Neural crest cell (in vitro differentiated cells): ENCODE results near the gene SEMA3A. TPM values are rescaled to one million over a fixed set of nuclear protein-coding genes. Genes with fewer than 3 reads are reported as not detected.
"Not testable (repeated sequence)": the region's sequence is repeated elsewhere in the genome, so short reads cannot be mapped to it uniquely, and the experiment has no call there.

Experiments
- DNase-seq: peaks from one replicate; pipeline ENCODE4 v3.0.0; 2021; ENCODE audit warnings: low read depth, mixed read lengths, low spot score
- H3K27ac Mint-ChIP-seq: one replicate; pipeline ENCODE4 v1.8.0; 2021; ENCODE audit warnings: mild to moderate bottlenecking, mixed read lengths; ENCODE audit not compliant: unreplicated experiment
- H3K27me3 Mint-ChIP-seq: 2 replicates; pipeline ENCODE4 v1.8.0; 2021; ENCODE audit warnings: low read depth, mild to moderate bottlenecking, mixed read lengths
- H3K36me3 Mint-ChIP-seq: 2 replicates; pipeline ENCODE4 v1.8.0; 2021; ENCODE audit warnings: low read depth, mild to moderate bottlenecking, mixed read lengths
- H3K4me1 Mint-ChIP-seq: 2 replicates; pipeline ENCODE4 v1.8.0; 2021; ENCODE audit warnings: mixed read lengths
- H3K4me3 Mint-ChIP-seq: one replicate; pipeline ENCODE4 v1.8.0; 2021; ENCODE audit warnings: mild to moderate bottlenecking, mixed read lengths
- H3K9me3 Mint-ChIP-seq: 2 replicates; pipeline ENCODE4 v1.8.0; 2021; ENCODE audit warnings: mixed read lengths
- total RNA-seq: library from RNA; stranded (reverse); gene quantifications from 2 replicates; pipeline ENCODE4 v1.2.1, GENCODE V29; 2021
- TF ChIP-seq, protein P1 (sequence below): fragments of 200-600 bp; sonication (generic); conservative IDR thresholded peaks from 2 replicates; pipeline ENCODE4 v1.5.0; 2021; ENCODE audit warnings: antibody characterized with exemption, mild to moderate bottlenecking

The SEMA3A gene
- total RNA-seq, 1 donor from 2014 or later = 24.7 TPM

DNA sequence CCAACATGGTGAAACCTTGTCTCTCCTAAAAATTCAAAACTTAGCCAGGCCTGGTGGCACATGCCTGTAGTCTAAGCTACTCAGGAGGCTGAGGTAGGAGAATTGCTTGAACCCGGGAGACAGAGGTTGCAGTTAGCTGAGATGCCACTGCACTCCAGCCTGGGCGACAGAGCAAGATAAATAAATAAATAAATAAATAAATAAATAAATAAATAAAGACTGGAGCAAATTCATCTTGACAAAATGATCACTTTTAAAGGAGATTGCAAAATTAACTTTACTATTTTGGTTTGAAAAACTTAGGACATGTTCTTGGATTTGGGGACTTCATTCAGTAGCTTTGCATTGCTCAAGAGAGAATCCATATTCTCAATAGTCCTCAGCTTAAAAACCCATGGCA is 137.0 kb downstream of the SEMA3A start:
- TF ChIP-seq, protein P1, sequence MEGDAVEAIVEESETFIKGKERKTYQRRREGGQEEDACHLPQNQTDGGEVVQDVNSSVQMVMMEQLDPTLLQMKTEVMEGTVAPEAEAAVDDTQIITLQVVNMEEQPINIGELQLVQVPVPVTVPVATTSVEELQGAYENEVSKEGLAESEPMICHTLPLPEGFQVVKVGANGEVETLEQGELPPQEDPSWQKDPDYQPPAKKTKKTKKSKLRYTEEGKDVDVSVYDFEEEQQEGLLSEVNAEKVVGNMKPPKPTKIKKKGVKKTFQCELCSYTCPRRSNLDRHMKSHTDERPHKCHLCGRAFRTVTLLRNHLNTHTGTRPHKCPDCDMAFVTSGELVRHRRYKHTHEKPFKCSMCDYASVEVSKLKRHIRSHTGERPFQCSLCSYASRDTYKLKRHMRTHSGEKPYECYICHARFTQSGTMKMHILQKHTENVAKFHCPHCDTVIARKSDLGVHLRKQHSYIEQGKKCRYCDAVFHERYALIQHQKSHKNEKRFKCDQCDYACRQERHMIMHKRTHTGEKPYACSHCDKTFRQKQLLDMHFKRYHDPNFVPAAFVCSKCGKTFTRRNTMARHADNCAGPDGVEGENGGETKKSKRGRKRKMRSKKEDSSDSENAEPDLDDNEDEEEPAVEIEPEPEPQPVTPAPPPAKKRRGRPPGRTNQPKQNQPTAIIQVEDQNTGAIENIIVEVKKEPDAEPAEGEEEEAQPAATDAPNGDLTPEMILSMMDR = no peak
- H3K4me1 Mint-ChIP-seq = peaks cover 18% of the 10 kb centered on the region
- H3K9me3 Mint-ChIP-seq = no peaks in the 10 kb centered on the region
- H3K36me3 Mint-ChIP-seq = peaks cover 4% of the 10 kb centered on the region
- no peak overlapping the region for H3K27ac Mint-ChIP-seq
- no peak for DNase-seq
- H3K27me3 Mint-ChIP-seq = no peaks in the 10 kb centered on the region
- H3K4me3 Mint-ChIP-seq = no peak overlapping the region

DNA sequence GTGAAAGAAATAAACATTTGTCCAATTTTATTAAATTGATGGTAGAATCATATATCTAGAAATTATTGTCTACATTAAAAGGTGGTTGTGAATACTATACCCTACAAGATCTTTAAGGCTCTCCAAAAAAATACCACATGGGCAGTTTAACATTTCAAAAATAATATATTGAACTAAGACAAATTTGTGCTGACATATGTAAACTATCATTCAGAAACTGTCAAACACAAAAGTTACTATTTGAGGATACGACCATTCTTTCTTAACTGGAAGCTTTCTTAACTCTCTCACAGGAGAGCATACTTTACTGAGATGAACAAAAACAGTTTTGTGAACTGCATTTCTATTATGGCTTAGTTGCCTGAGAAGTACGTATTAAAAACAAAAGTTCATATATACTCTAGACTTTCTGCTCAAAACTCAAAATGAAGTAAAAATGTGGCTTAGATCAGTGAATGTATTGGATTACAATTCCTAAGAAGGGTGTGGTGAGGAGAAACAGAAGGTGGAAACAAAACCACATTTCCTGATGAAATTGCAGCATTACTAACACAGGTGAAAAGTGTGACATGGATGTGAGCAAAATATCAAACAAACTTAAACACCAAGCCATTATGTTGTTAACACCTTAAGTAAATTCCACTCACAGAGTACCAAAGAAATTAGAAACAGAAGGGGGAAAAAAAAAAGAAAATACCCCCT is 138.5 kb downstream of the SEMA3A start:
- H3K9me3 Mint-ChIP-seq = no peaks in the 10 kb centered on the region
- peaks cover 18% of the 10 kb centered on the region for H3K4me1 Mint-ChIP-seq
- H3K27ac Mint-ChIP-seq = no peak overlapping the region
- no peaks in the 10 kb centered on the region for H3K27me3 Mint-ChIP-seq
- peaks cover 8% of the 10 kb centered on the region for H3K36me3 Mint-ChIP-seq
- TF ChIP-seq, protein P1 = no peak
- no peak for DNase-seq
- H3K4me3 Mint-ChIP-seq = no peak overlapping the region

DNA sequence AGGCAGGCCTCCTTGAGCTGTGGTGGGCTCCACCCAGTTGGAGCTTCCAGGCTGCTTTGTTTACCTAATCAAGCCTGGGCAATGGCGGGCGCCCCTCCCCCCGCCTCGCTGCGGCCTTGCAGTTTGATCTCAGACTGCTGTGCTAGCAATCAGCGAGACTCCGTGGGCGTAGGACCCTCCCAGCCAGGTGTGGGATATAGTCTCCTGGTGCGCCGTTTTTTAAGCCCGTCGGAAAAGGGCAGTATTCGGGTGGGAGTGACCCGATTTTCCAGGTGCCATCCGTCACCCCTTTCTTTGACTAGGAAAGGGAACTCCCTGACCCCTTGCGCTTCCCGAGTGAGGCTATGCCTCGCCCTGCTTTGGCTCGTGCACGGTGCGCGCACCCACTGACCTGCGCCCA is 139.4 kb downstream of the SEMA3A start:
- peak overlapping the region; percentile 54 for H3K4me3 Mint-ChIP-seq
- H3K4me1 Mint-ChIP-seq = peaks cover 18% of the 10 kb centered on the region
- not testable (repeated sequence) for H3K27me3 Mint-ChIP-seq, H3K9me3 Mint-ChIP-seq, DNase-seq, H3K36me3 Mint-ChIP-seq
- H3K27ac Mint-ChIP-seq = peak overlapping the region; percentile 88

DNA sequence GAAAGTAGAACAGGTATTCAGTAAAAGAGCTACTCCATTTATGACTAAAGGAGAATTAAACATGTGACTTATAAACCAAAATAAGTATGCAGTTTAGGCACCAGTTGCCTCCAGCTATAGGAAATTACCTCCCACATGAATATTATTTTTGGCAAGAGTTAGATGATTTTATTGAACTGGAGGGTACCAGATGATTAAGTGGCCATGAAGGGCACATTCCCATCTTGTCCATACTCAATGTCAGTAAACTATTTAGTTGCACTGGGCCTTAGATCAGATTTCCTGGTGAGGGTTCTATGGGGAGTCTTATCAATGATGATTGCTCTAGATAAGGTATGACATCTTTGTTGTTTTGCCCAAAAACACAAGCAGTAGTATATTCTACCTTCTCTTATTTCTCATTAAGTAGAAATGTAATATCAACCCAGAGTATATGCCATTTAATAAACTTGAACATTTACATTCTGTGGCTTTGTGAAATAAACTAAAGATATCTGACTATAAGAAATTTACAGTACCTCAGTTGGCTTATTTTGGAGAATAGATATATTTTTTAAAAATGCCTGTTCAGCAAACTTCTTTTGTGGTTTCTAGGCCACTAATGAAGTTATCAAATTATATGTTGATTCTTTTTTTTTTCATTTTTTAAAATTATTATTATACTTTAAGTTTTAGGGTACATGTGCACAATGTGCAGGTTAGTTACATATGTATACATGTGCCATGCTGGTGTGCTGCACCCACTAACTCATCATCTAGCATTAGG is 145.3 kb downstream of the SEMA3A start:
- H3K27ac Mint-ChIP-seq = no peak overlapping the region
- no peak overlapping the region for H3K4me3 Mint-ChIP-seq
- peaks cover 11% of the 10 kb centered on the region for H3K36me3 Mint-ChIP-seq
- DNase-seq = no peak
- peaks cover 6% of the 10 kb centered on the region for H3K4me1 Mint-ChIP-seq
- no peaks in the 10 kb centered on the region for H3K27me3 Mint-ChIP-seq
- H3K9me3 Mint-ChIP-seq = no peaks in the 10 kb centered on the region
- TF ChIP-seq, protein P1 = no peak

DNA sequence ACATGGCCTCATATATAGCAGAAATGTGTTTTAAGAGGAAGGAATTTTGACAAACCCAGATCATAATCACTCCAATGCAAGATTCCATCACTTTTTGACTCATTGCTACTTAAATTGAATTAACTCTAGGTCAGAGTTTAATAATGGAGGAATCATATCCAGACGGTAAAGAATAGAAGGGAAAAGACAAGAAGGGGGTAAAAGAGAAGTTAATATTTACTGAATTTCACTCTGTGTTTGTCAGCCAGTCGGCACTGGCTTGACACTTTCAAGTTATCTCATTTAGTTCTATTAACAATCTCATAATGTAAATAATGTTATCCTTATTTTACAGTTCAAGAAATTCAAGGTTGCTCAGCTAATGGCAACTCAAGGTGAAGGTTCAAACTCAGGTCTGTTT is 147.5 kb downstream of the SEMA3A start:
- Mint-ChIP-seq H3K9me3 (no peaks in the 10 kb centered on the region), H3K4me3 (no peak overlapping the region), H3K4me1 (peaks cover 20% of the 10 kb centered on the region), H3K36me3 (peaks cover 9% of the 10 kb centered on the region), H3K27me3 (no peaks in the 10 kb centered on the region), H3K27ac (no peak overlapping the region)
- DNase-seq = no peak
- TF ChIP-seq, protein P1 = no peak

DNA sequence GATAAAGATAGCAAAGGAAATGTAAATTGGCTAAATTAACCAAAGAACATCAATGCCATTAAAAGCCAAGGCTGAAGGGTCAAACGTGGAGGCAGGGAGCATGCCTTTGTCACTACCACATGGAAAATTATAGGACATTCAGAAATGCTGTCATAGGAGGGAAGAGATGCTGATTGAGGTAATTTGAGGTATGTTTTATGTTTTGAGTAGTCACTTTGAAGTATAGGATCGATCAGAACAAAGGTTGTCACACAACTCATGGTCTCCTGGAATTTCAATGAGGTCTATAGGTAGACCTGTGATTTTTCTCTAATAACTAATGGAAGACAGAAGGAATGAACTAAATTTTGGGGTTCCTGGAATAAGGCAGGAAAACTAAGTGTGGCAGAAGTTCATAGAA is 149.8 kb downstream of the SEMA3A start:
- no peak overlapping the region for H3K27ac Mint-ChIP-seq
- peaks cover 9% of the 10 kb centered on the region for H3K36me3 Mint-ChIP-seq
- TF ChIP-seq, protein P1 = no peak
- DNase-seq = no peak
- H3K27me3 Mint-ChIP-seq = no peaks in the 10 kb centered on the region
- H3K9me3 Mint-ChIP-seq = no peaks in the 10 kb centered on the region
- H3K4me3 Mint-ChIP-seq = no peak overlapping the region
- H3K4me1 Mint-ChIP-seq = peaks cover 37% of the 10 kb centered on the region
